ENCODE results near the gene GAL3ST3.

Gene GAL3ST3

GRCh38 chr11:66068923-66069714 lies 20.2 kb upstream of the GAL3ST3 start:
- no peak for DNase-seq

- DNase-seq: peak; percentile 83
These were observed 19.3 kb upstream of the GAL3ST3 start for GRCh38 chr11:66068154-66068821.

- no peak for DNase-seq
These were observed 18.7 kb upstream of the GAL3ST3 start for GRCh38 chr11:66067640-66068039.

- no peak for DNase-seq
These were observed 17.8 kb upstream of the GAL3ST3 start for GRCh38 chr11:66066751-66067150.

GRCh38 chr11:66064571-66064970 lies 15.6 kb upstream of the GAL3ST3 start:
- no peak for DNase-seq

GRCh38 chr11:66063900-66064299 lies 14.9 kb upstream of the GAL3ST3 start:
- DNase-seq: no peak

- DNase-seq: no peak
These were observed 13.4 kb upstream of the GAL3ST3 start for GRCh38 chr11:66062408-66062807.

- DNase-seq: no peak
These were observed 12.3 kb upstream of the GAL3ST3 start for GRCh38 chr11:66061268-66061667.

- DNase-seq: no peak
These were observed 11.2 kb upstream of the GAL3ST3 start for GRCh38 chr11:66059966-66060680.

- DNase-seq: no peak
These were observed 7.5 kb upstream of the GAL3ST3 start for GRCh38 chr11:66056501-66056900.

- no peak for DNase-seq
These were observed 6.1 kb upstream of the GAL3ST3 start for GRCh38 chr11:66055021-66055420.

GRCh38 chr11:66052664-66052982 lies 3.7 kb upstream of the GAL3ST3 start:
- no peak for DNase-seq

- DNase-seq: peak; percentile 98
These were observed 3.1 kb upstream of the GAL3ST3 start, which contains the start of gene SF3B2 for GRCh38 chr11:66051766-66052663. SF3B2 (plus strand) TSS chr11:66052364; CDS start chr11:66052385, 21 bp downstream.

GRCh38 chr11:66051371-66051765 lies 2.4 kb upstream of the GAL3ST3 start:
- DNase-seq: no peak

GRCh38 chr11:66050581-66051231 lies 1.7 kb upstream of the GAL3ST3 start:
- DNase-seq: peak; percentile 19

GRCh38 chr11:66047541-66048365 lies 1.2 kb downstream of the GAL3ST3 start:
- DNase-seq: no peak

GRCh38 chr11:66046901-66047300 lies 2.1 kb downstream of the GAL3ST3 start:
- no peak for DNase-seq

- peak; percentile 80 for DNase-seq
These were observed 3.8 kb downstream of the GAL3ST3 start for GRCh38 chr11:66045177-66045639.

GRCh38 chr11:66044757-66045156 lies 4.2 kb downstream of the GAL3ST3 start:
- no peak for DNase-seq

- no peak for DNase-seq
These were observed 5.7 kb downstream of the GAL3ST3 start for GRCh38 chr11:66042996-66043906.
